Sigmoid colon (tissue), 7 donors: ENCODE results near the gene SSU72. TPM values are rescaled to one million over a fixed set of nuclear protein-coding genes. Genes with fewer than 3 reads are reported as not detected.

Source experiments
- DNase-seq: peaks from one replicate; pipeline ENCODE4 v3.0.0-alpha.2; 2019
- H3K27ac ChIP-seq, 4 donors: fragments of 200-600 bp; sonication (generic); one replicate each; pipeline ENCODE4 v1.5.1; 2016 to 2019; ENCODE audit warnings: mild to moderate bottlenecking in 1 of 4
- H3K27me3 ChIP-seq, 3 donors: fragments of 200-600 bp; sonication (generic); one replicate each; pipeline ENCODE4 v1.5.1; 2019; ENCODE audit warnings: mild to moderate bottlenecking in 1 of 3
- H3K36me3 ChIP-seq, 4 donors: fragments of 200-600 bp; sonication (generic); one replicate each; pipeline ENCODE4 v1.5.1; 2016 to 2019
- H3K4me1 ChIP-seq, 4 donors: fragments of 200-600 bp; sonication (generic); one replicate each; pipeline ENCODE4 v1.5.1; 2017 to 2019
- H3K4me3 ChIP-seq, 4 donors: fragments of 200-600 bp; sonication (generic); one replicate each; pipeline ENCODE4 v1.5.1; 2017 to 2019; ENCODE audit warnings: mild to moderate bottlenecking in 2 of 4, moderate library complexity in 1 of 4
- H3K9me3 ChIP-seq, 4 donors: fragments of 200-600 bp in 3 of 4; sonication (generic) in 3 of 4; one replicate each; pipeline versions ENCODE4 v1.5.1 to v1.6.1; 2013 to 2019
- EP300 ChIP-seq, 4 donors: sonication (generic); formaldehyde crosslinking; IDR thresholded peaks; one replicate each; pipeline ENCODE4 v1.6.1; 2017; ENCODE audit warnings: antibody characterized with exemption in 4 of 4
- POLR2A ChIP-seq, 2 donors: fragments of 450-650 bp; IDR thresholded peaks; one replicate each; pipeline ENCODE4 v1.6.1; 2016; ENCODE audit warnings: antibody characterized with exemption in 2 of 2, mild to moderate bottlenecking in 2 of 2, moderate library complexity in 2 of 2
- POLR2AphosphoS5 ChIP-seq, 4 donors: sonication (generic); formaldehyde crosslinking; IDR thresholded peaks; one replicate each; pipeline ENCODE4 v1.6.1; 2017; ENCODE audit warnings: antibody characterized with exemption in 4 of 4
- WGBS, 2 donors: extraction: QIAGEN DNeasy Blood & Tissue Kit; methylation state at CpG; one replicate each; pipeline ENCODE4 v1.1.7; 2013; 5-methylcytosine and 5-hydroxymethylcytosine counted together
- intact Hi-C: fragments of 100-400 bp; cut with DNase I; formaldehyde crosslinking; loops from one replicate; pipeline ENCODE4 v1.15.1; 2023
- polyA plus RNA-seq, 3 donors: library from polyadenylated mRNA; stranded (reverse); fragments of 200-250 nt; gene quantifications; one replicate each; pipeline ENCODE4 v1.2.3, GENCODE V29; 2013
- total RNA-seq, 4 donors: library from RNA; depleted of rRNA; stranded (reverse); fragments of >200 nt; gene quantifications; one replicate each; pipeline ENCODE4 v1.1.0, GENCODE V29; 2016
- TF ChIP-seq, protein P1 (sequence below), 4 experiments: fragments of 450-650 bp in 3 of 4; fragments of 200-600 bp in 1 of 4; IDR thresholded peaks; one replicate each; pipeline ENCODE4 v1.5.1; 2016 to 2019; ENCODE audit warnings: antibody characterized with exemption in 4 of 4, mild to moderate bottlenecking in 3 of 4, moderate library complexity in 2 of 4
- donor health status: healthy with polysubstance abuse.
- donor health status: Bipolar disorder and iron deficiency.
- donor health status: healthy.

Gene SSU72
- total and polyA plus RNA-seq, 7 donors = 98.9 to 165 (median 119) TPM

DNA sequence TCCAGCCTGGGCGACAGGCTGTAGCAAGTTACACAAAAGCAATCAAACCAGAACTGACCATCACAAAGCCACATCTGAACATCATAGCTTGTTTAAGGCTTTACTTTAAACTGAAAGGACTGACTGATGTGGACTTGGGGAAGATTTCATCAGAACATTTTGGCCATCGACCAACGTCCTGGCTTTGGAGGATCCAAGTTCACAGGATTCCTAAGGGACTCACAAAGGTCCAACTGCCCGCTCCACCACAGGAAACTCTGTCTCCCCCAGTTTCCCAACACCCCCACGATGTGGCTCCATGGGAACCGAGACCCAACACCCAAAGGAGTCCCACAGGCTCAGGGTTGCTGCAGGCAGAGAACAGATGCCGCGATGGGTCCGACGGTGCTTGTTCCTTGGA is 9.3 kb downstream of the SSU72 start:
- 94 to 95% methylated on average over 10 of the region's 10 CpGs for WGBS, 2 donors
- H3K4me1 ChIP-seq = peaks cover 0 to 31% (median 28%) of the 10 kb centered on the region in 4 donors

DNA sequence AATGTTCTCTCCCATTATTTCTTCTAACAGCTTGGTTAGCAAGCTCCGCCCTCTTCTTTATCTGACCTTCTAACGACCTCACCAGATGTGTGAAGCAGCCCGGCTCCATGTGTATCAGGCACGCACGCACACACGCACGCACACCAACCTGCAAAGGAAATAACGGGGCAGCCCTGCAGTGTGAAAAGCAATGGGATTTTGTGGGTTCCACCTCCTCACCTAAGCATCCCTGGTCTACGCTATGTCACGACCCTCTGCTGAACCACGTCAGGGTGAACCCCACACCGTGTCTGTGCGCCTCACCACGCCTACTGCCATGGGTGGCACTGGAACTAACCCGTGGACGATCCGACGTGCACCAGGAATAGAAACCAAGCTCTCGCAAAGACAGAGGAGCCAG is 10.4 kb downstream of the SSU72 start:
- H3K36me3 ChIP-seq = peaks cover 21 to 52% (median 40%) of the 10 kb centered on the region in 4 donors
- peaks cover 0 to 23% (median 18%) of the 10 kb centered on the region in 4 donors for H3K4me1 ChIP-seq
- 91 to 92% methylated on average over 19 of the region's 19 CpGs for WGBS, 2 donors
- H3K27me3 ChIP-seq = no peaks in the 10 kb centered on the region
- no peaks in the 10 kb centered on the region for H3K9me3 ChIP-seq
- intact Hi-C loops = no loop called here
- no peak overlapping the region for H3K4me3 ChIP-seq
- TF ChIP-seq POLR2A (IDR thresholded peaks at IDR 0.05) (no peak), POLR2AphosphoS5 (IDR thresholded peaks at IDR 0.05) (no peak), EP300 (IDR thresholded peaks at IDR 0.05) (no peak)
- TF ChIP-seq, protein P1, sequence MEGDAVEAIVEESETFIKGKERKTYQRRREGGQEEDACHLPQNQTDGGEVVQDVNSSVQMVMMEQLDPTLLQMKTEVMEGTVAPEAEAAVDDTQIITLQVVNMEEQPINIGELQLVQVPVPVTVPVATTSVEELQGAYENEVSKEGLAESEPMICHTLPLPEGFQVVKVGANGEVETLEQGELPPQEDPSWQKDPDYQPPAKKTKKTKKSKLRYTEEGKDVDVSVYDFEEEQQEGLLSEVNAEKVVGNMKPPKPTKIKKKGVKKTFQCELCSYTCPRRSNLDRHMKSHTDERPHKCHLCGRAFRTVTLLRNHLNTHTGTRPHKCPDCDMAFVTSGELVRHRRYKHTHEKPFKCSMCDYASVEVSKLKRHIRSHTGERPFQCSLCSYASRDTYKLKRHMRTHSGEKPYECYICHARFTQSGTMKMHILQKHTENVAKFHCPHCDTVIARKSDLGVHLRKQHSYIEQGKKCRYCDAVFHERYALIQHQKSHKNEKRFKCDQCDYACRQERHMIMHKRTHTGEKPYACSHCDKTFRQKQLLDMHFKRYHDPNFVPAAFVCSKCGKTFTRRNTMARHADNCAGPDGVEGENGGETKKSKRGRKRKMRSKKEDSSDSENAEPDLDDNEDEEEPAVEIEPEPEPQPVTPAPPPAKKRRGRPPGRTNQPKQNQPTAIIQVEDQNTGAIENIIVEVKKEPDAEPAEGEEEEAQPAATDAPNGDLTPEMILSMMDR (IDR thresholded peaks at IDR 0.05) = no peak
- no peak for DNase-seq
- no peak overlapping the region for H3K27ac ChIP-seq

More for the DNA sequence above, 9.3 kb downstream of the SSU72 start:
- Histone ChIP-seq H3K27ac (no peak overlapping the region), H3K27me3 (no peaks in the 10 kb centered on the region), H3K36me3 (peaks cover 21 to 47% (median 40%) of the 10 kb centered on the region in 4 donors), H3K9me3 (no peaks in the 10 kb centered on the region), H3K4me3 (no peak overlapping the region)
- DNase-seq = no peak
- intact Hi-C loops = no loop called here
- TF ChIP-seq, protein P1 (IDR thresholded peaks at IDR 0.05) = no peak
- TF ChIP-seq POLR2AphosphoS5 (IDR thresholded peaks at IDR 0.05) (no peak), POLR2A (IDR thresholded peaks at IDR 0.05) (no peak), EP300 (IDR thresholded peaks at IDR 0.05) (no peak)

DNA sequence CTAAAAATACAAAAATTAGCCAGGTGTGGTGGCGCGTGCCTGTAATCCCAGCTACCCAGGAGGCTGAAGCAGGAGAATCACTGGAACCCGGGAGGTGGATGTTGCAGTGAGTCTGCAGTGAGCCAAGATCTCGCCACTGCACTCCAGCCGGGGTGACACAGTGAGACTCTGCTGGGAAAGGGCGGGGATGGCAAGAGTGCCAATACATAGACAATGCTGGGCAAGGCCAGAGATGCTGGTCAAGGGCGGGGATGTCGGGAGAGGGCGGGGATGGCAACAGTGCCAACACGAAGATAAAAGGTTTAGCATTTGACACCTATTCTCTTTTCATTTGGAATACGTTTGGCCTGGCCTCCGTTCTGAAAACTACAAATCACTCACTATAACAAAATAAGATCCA is 11.0 kb downstream of the SSU72 start:
- 84 to 94% methylated on average over 12 of the region's 12 CpGs for WGBS, 2 donors
- intact Hi-C loops = no loop called here

DNA sequence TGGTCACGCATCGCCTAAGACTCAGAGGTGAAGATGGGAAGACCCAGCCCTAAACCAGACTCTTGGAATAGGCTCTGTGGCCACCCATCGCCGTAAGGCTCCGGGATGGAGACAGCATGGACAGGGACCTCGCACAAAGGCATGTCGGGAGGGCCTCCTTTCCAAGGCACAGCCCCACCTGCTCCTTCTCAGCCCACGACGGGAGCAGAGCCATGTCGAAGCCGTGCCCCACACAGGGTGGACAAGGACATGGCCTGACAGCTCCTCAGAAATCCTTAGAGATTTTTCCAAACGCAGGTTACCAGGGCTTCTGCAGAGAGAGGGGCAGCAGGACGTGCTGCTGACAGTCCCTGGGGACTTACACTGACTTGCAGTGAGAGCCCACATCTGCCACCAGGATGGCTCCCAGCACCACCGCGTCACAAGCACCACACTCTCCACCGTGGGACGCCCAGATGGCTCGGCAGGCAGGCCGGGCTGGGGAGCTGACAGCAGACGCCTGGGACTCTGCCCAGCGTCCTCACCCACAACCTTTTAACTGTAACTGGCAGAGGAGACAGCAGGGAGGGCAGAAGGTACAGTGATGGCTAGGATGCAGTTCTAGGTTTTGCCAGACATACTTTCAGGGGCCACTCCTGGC is 12.0 kb downstream of the SSU72 start:
- 94% methylated on average over 21 of the region's 21 CpGs for WGBS, 2 donors

More for the DNA sequence above, 11.0 kb downstream of the SSU72 start:
- no peak for DNase-seq
- no peak overlapping the region for H3K27ac ChIP-seq
- no peaks in the 10 kb centered on the region for H3K9me3 ChIP-seq
- H3K36me3 ChIP-seq = peaks cover 21 to 52% (median 40%) of the 10 kb centered on the region in 4 donors
- no peaks in the 10 kb centered on the region for H3K27me3 ChIP-seq
- no peak overlapping the region for H3K4me3 ChIP-seq
- H3K4me1 ChIP-seq = peaks cover 0 to 19% (median 14%) of the 10 kb centered on the region in 4 donors
- TF ChIP-seq POLR2AphosphoS5 (IDR thresholded peaks at IDR 0.05) (no peak), POLR2A (IDR thresholded peaks at IDR 0.05) (no peak), EP300 (IDR thresholded peaks at IDR 0.05) (no peak)
- TF ChIP-seq, protein P1 (IDR thresholded peaks at IDR 0.05) = no peak

More for the DNA sequence above, 12.0 kb downstream of the SSU72 start:
- no peaks in the 10 kb centered on the region for H3K9me3 ChIP-seq
- H3K27me3 ChIP-seq = no peaks in the 10 kb centered on the region
- no peak overlapping the region for H3K27ac ChIP-seq
- TF ChIP-seq EP300 (IDR thresholded peaks at IDR 0.05) = no peak
- TF ChIP-seq POLR2A (IDR thresholded peaks at IDR 0.05) = no peak
- TF ChIP-seq, protein P1 (IDR thresholded peaks at IDR 0.05) = no peak
- TF ChIP-seq POLR2AphosphoS5 (IDR thresholded peaks at IDR 0.05) = no peak
- no peak for DNase-seq
- peaks cover 0 to 11% (median 5%) of the 10 kb centered on the region in 4 donors for H3K4me1 ChIP-seq
- peaks cover 21 to 52% (median 40%) of the 10 kb centered on the region in 4 donors for H3K36me3 ChIP-seq
- no peak overlapping the region for H3K4me3 ChIP-seq
- intact Hi-C loops = no loop called here
